ENCODE results near the gene FGF14.

The FGF14 gene

GRCh38 chr13:102346769-102347168, 55.1 kb downstream of the FGF14 start:
- H4K8ac ChIP-seq (ENCODE audit: low read depth, low read length) = no peak overlapping the region
- no peak overlapping the region for H3K18ac ChIP-seq (ENCODE audit: low read length)
- H3K56ac ChIP-seq (ENCODE audit: low read length) = no peak overlapping the region
- no peaks in the 10 kb centered on the region for H3K4me1 ChIP-seq (ENCODE audit: control insufficient read depth, low read depth, low read length)
- no CpG with 5 or more reads among the region's 5 CpGs for WGBS (ENCODE audit: extremely low coverage, insufficient coverage, low lambda C conversion rate)
- no peak for DNase-seq
- no peak overlapping the region for H3K27ac ChIP-seq (ENCODE audit: low read depth, low read length)
- H3K79me1 ChIP-seq (ENCODE audit: low read length) = no peaks in the 10 kb centered on the region
- H3K79me2 ChIP-seq (ENCODE audit: control insufficient read depth, insufficient read depth, low read length) = no peaks in the 10 kb centered on the region
- no peaks in the 10 kb centered on the region for H3K27me3 ChIP-seq (ENCODE audit: insufficient read depth, low read length, poor library complexity)
- H3K4ac ChIP-seq (ENCODE audit: low read depth, low read length) = no peak overlapping the region
- no peak overlapping the region for H2BK15ac ChIP-seq (replicated peaks; ENCODE audit: low read depth)
- no peaks in the 10 kb centered on the region for H3K36me3 ChIP-seq (ENCODE audit: control insufficient read depth, insufficient read depth, low read length)
- H4K5ac ChIP-seq (ENCODE audit: low read length) = no peak overlapping the region
- H2BK120ac ChIP-seq (ENCODE audit: low read depth, low read length) = no peak overlapping the region
- no peak overlapping the region for H3K9ac ChIP-seq (ENCODE audit: low read length)
- no peak overlapping the region for H3K23ac ChIP-seq (ENCODE audit: low read length)
- H3K4me2 ChIP-seq (ENCODE audit: low read length) = no peak overlapping the region
- H2BK5ac ChIP-seq (ENCODE audit: low read length) = no peak overlapping the region
- H3K4me3 ChIP-seq (ENCODE audit: low read length) = no peak overlapping the region
- H2AK5ac ChIP-seq (ENCODE audit: low read length) = no peak overlapping the region

DNA sequence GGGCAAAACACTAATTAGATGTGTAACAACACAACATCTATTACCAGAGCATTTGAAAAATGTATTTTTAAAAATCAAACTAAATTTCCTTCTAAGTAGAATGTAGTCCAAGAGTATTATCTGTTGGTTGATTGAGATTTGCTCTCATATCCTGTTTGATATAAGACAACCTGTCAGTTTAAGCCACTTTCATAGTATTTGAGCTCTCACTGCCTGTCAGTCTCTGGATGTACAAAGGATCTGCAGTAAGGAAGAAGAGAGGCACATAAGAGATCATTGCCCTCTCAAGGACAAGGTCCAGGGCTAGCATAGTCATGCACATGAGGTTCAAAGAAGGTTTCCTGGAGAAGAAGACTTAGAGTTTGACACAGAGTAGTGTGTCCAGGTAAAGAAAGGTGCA, 57.4 kb downstream of the FGF14 start:
- no peaks in the 10 kb centered on the region for H3K79me1 ChIP-seq (ENCODE audit: low read length)
- H4K8ac ChIP-seq (ENCODE audit: low read depth, low read length) = no peak overlapping the region
- H3K9ac ChIP-seq (ENCODE audit: low read length) = no peak overlapping the region
- H2BK120ac ChIP-seq (ENCODE audit: low read depth, low read length) = no peak overlapping the region
- H3K4me1 ChIP-seq (ENCODE audit: control insufficient read depth, low read depth, low read length) = no peaks in the 10 kb centered on the region
- H3K27ac ChIP-seq (ENCODE audit: low read depth, low read length) = no peak overlapping the region
- H2BK15ac ChIP-seq (replicated peaks; ENCODE audit: low read depth) = no peak overlapping the region
- no peak for DNase-seq
- H3K27me3 ChIP-seq (ENCODE audit: insufficient read depth, low read length, poor library complexity) = no peaks in the 10 kb centered on the region
- no peak overlapping the region for H3K18ac ChIP-seq (ENCODE audit: low read length)
- H3K4ac ChIP-seq (ENCODE audit: low read depth, low read length) = no peak overlapping the region
- no peak overlapping the region for H3K56ac ChIP-seq (ENCODE audit: low read length)
- H2BK5ac ChIP-seq (ENCODE audit: low read length) = no peak overlapping the region
- no peak overlapping the region for H2AK5ac ChIP-seq (ENCODE audit: low read length)
- H4K5ac ChIP-seq (ENCODE audit: low read length) = no peak overlapping the region
- H3K79me2 ChIP-seq (ENCODE audit: control insufficient read depth, insufficient read depth, low read length) = no peaks in the 10 kb centered on the region
- no peaks in the 10 kb centered on the region for H3K36me3 ChIP-seq (ENCODE audit: control insufficient read depth, insufficient read depth, low read length)
- no peak overlapping the region for H3K4me2 ChIP-seq (ENCODE audit: low read length)
- no peak overlapping the region for H3K4me3 ChIP-seq (ENCODE audit: low read length)
- no peak overlapping the region for H3K23ac ChIP-seq (ENCODE audit: low read length)

GRCh38 chr13:102333320-102334198, 68.3 kb downstream of the FGF14 start:
- H4K5ac ChIP-seq (ENCODE audit: low read length) = no peak overlapping the region
- no peak for DNase-seq
- H3K4me1 ChIP-seq (ENCODE audit: control insufficient read depth, low read depth, low read length) = no peaks in the 10 kb centered on the region
- WGBS (ENCODE audit: extremely low coverage, insufficient coverage, low lambda C conversion rate) = no CpG with 5 or more reads among the region's 8 CpGs
- no peak overlapping the region for H3K9ac ChIP-seq (ENCODE audit: low read length)
- no peak overlapping the region for H3K4me2 ChIP-seq (ENCODE audit: low read length)
- H3K18ac ChIP-seq (ENCODE audit: low read length) = no peak overlapping the region
- H2AK5ac ChIP-seq (ENCODE audit: low read length) = no peak overlapping the region
- H3K79me2 ChIP-seq (ENCODE audit: control insufficient read depth, insufficient read depth, low read length) = no peaks in the 10 kb centered on the region
- no peak overlapping the region for H3K4me3 ChIP-seq (ENCODE audit: low read length)
- no peak overlapping the region for H3K23ac ChIP-seq (ENCODE audit: low read length)
- no peaks in the 10 kb centered on the region for H3K79me1 ChIP-seq (ENCODE audit: low read length)
- no peaks in the 10 kb centered on the region for H3K27me3 ChIP-seq (ENCODE audit: insufficient read depth, low read length, poor library complexity)
- no peak overlapping the region for H3K27ac ChIP-seq (ENCODE audit: low read depth, low read length)
- H2BK15ac ChIP-seq (replicated peaks; ENCODE audit: low read depth) = no peak overlapping the region
- no peak overlapping the region for H3K4ac ChIP-seq (ENCODE audit: low read depth, low read length)
- no peaks in the 10 kb centered on the region for H3K36me3 ChIP-seq (ENCODE audit: control insufficient read depth, insufficient read depth, low read length)
- no peak overlapping the region for H4K8ac ChIP-seq (ENCODE audit: low read depth, low read length)
- H2BK5ac ChIP-seq (ENCODE audit: low read length) = no peak overlapping the region
- H3K56ac ChIP-seq (ENCODE audit: low read length) = no peak overlapping the region
- H2BK120ac ChIP-seq (ENCODE audit: low read depth, low read length) = no peak overlapping the region

- no peaks in the 10 kb centered on the region for H3K79me1 ChIP-seq (ENCODE audit: low read length)
- no peaks in the 10 kb centered on the region for H3K4me1 ChIP-seq (ENCODE audit: control insufficient read depth, low read depth, low read length)
- H4K8ac ChIP-seq (ENCODE audit: low read depth, low read length) = no peak overlapping the region
- no peak overlapping the region for H3K4ac ChIP-seq (ENCODE audit: low read depth, low read length)
- no peak overlapping the region for H2BK15ac ChIP-seq (replicated peaks; ENCODE audit: low read depth)
- H4K5ac ChIP-seq (ENCODE audit: low read length) = no peak overlapping the region
- no peak overlapping the region for H3K4me3 ChIP-seq (ENCODE audit: low read length)
- H3K4me2 ChIP-seq (ENCODE audit: low read length) = no peak overlapping the region
- H3K36me3 ChIP-seq (ENCODE audit: control insufficient read depth, insufficient read depth, low read length) = no peaks in the 10 kb centered on the region
- no peak overlapping the region for H2BK120ac ChIP-seq (ENCODE audit: low read depth, low read length)
- H3K27ac ChIP-seq (ENCODE audit: low read depth, low read length) = no peak overlapping the region
- no peak overlapping the region for H3K23ac ChIP-seq (ENCODE audit: low read length)
- no peak for DNase-seq
- no peaks in the 10 kb centered on the region for H3K27me3 ChIP-seq (ENCODE audit: insufficient read depth, low read length, poor library complexity)
- H3K18ac ChIP-seq (ENCODE audit: low read length) = no peak overlapping the region
- no CpG with 5 or more reads among the region's 1 CpG for WGBS (ENCODE audit: extremely low coverage, insufficient coverage, low lambda C conversion rate)
- no peak overlapping the region for H3K9ac ChIP-seq (ENCODE audit: low read length)
- no peak overlapping the region for H2AK5ac ChIP-seq (ENCODE audit: low read length)
- H3K56ac ChIP-seq (ENCODE audit: low read length) = no peak overlapping the region
- no peaks in the 10 kb centered on the region for H3K79me2 ChIP-seq (ENCODE audit: control insufficient read depth, insufficient read depth, low read length)
- H2BK5ac ChIP-seq (ENCODE audit: low read length) = no peak overlapping the region
These were observed 72.9 kb downstream of the FGF14 start for GRCh38 chr13:102328909-102329308.

DNA sequence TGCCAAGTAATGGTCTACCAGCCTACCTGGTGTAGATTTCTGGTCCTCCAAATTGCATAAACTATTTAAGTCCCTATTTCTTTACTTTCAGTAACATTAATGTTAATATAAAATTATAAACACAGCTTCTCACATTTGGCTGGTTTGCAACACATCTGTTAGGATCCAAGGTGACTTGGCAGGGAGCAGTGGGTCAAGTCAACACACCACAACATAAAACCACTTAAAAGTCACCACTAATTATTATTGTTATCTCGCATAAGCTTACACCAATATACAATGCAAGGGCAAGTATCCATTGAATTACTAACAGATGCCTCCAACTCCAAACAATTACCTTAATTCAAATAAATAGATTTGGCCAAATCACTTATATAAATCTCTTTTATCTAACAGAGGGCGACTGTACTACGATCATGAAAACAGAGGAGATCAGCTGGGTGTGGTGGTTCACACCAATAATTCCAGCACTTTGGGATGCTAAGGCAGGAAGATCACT, 74.7 kb downstream of the FGF14 start:
- Histone ChIP-seq H3K23ac (ENCODE audit: low read length) (no peak overlapping the region), H3K18ac (ENCODE audit: low read length) (no peak overlapping the region), H3K9ac (ENCODE audit: low read length) (no peak overlapping the region), H3K4me3 (ENCODE audit: low read length) (no peak overlapping the region), H4K5ac (ENCODE audit: low read length) (no peak overlapping the region), H3K36me3 (ENCODE audit: control insufficient read depth, insufficient read depth, low read length) (no peaks in the 10 kb centered on the region), H3K79me2 (ENCODE audit: control insufficient read depth, insufficient read depth, low read length) (no peaks in the 10 kb centered on the region), H3K79me1 (ENCODE audit: low read length) (no peaks in the 10 kb centered on the region), H3K56ac (ENCODE audit: low read length) (no peak overlapping the region), H3K27ac (ENCODE audit: low read depth, low read length) (no peak overlapping the region), H2BK120ac (ENCODE audit: low read depth, low read length) (no peak overlapping the region), H3K27me3 (ENCODE audit: insufficient read depth, low read length, poor library complexity) (no peaks in the 10 kb centered on the region), H3K4me1 (ENCODE audit: control insufficient read depth, low read depth, low read length) (no peaks in the 10 kb centered on the region), H3K4me2 (ENCODE audit: low read length) (no peak overlapping the region), H2BK15ac (replicated peaks; ENCODE audit: low read depth) (no peak overlapping the region), H2BK5ac (ENCODE audit: low read length) (no peak overlapping the region), H2AK5ac (ENCODE audit: low read length) (no peak overlapping the region), H4K8ac (ENCODE audit: low read depth, low read length) (no peak overlapping the region), H3K4ac (ENCODE audit: low read depth, low read length) (no peak overlapping the region)
- WGBS (ENCODE audit: extremely low coverage, insufficient coverage, low lambda C conversion rate) = no CpG with 5 or more reads among the region's 3 CpGs
- no peak for DNase-seq
